Measurements from ENCODE around the gene FARP2.

Gene FARP2

DNA sequence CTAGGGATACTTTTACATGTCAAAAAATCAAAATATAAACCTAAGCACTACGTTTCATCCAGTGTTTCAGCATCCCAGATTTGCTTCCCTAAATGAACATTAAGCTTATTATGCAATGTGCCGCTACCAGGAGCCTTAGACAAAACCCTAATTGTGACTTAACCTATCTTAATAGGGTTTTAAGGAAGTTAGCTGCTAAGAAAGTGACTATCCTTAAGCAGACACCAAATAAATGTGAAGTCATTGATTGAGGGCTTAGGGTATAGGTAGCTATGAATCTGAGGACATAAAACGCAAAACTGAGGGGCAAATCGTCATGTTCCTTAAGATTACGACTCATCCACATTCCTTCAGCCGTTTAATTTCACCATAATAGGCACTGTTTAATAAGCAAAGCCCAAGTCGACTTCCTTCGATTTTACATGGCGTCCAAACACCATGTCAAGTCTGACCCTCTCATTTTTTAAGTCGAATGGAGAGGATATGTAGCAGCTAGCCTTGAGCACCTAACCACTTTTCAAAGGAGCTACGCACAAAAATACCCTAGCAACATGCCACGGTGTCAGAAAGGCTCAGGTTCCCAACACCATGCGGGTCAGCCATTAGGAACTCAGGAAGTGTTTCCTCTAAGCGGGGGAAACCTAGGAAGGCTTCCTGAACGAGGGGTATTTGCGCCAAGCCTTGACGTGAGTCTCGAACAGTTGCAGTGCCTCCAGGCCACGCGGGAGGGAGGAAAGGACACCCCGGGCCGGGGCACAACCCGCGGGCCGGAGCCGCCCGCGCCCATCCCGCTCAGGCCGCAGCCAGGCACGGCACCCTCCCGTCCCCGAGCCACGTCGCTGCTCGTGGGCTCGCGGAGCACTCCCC lies 41.6 kb upstream of the FARP2 start:
- H2AK5ac ChIP-seq (ENCODE audit: low read depth, low read length): peak overlapping the region; percentile 13
- peak overlapping the region; percentile 66 for H3K23ac ChIP-seq (ENCODE audit: low read depth, low read length, poor library complexity)
- H3K9ac ChIP-seq (ENCODE audit: low read depth, low read length, poor library complexity): peak overlapping the region; percentile 95
- H3K4ac ChIP-seq (ENCODE audit: low read length): no peak overlapping the region
- H2AFZ ChIP-seq (ENCODE audit: low read length): peak overlapping the region; percentile 96
- no CpG with 5 or more reads among the region's 38 CpGs for WGBS, 2 donors (ENCODE audit: extremely low coverage in 2 of 2, insufficient read length in 2 of 2, insufficient replicate concordance in 1 of 2)
- no peak overlapping the region for H4K8ac ChIP-seq (ENCODE audit: low read depth, low read length)
- peaks cover 2 to 16% of the 10 kb centered on the region in 2 donors for H3K4me1 ChIP-seq (ENCODE audit: control insufficient read depth in 2 of 2, insufficient read depth in 1 of 2, low read depth in 1 of 2, low read length in 2 of 2)
- DNase-seq (ENCODE audit: low spot score): no peak
- no peak overlapping the region for H4K91ac ChIP-seq (ENCODE audit: low read depth, low read length, poor library complexity)
- peaks cover 0 to 28% of the 10 kb centered on the region in 2 donors for H3K36me3 ChIP-seq (replicated peaks in 1 of 2; ENCODE audit: control insufficient read depth in 2 of 2, insufficient read depth in 2 of 2, low read length in 2 of 2)
- H3K79me1 ChIP-seq (ENCODE audit: low read depth, low read length): peaks cover 7% of the 10 kb centered on the region
- H2BK120ac ChIP-seq (ENCODE audit: low read depth, low read length): no peak overlapping the region
- peak overlapping the region; percentile 79 for H3K4me2 ChIP-seq (ENCODE audit: insufficient read depth, low read length, poor library complexity, severe bottlenecking)
- peak overlapping the region; percentile 67 for H3K27ac ChIP-seq (replicated peaks; ENCODE audit: low read length)
- H3K18ac ChIP-seq (ENCODE audit: low read length): peak overlapping the region; percentile 96
- no peak overlapping the region for H2BK12ac ChIP-seq (ENCODE audit: low read length)
- H2BK15ac ChIP-seq (ENCODE audit: low read length): no peak overlapping the region
- no peaks in the 10 kb centered on the region for H3K9me3 ChIP-seq (replicated peaks in 1 of 2; ENCODE audit: control insufficient read depth in 2 of 2, insufficient read depth in 1 of 2, low read depth in 1 of 2, low read length in 2 of 2)
- H3K4me3 ChIP-seq (ENCODE audit: low read length in 2 of 2): peak overlapping the region; percentile 84 to 99
- no peak overlapping the region for H2BK5ac ChIP-seq (ENCODE audit: low read length)
- H3K14ac ChIP-seq (ENCODE audit: low read length): no peak overlapping the region
- no peaks in the 10 kb centered on the region for H3K27me3 ChIP-seq (ENCODE audit: control insufficient read depth in 3 of 3, insufficient read depth in 3 of 3, low read depth in 1 of 3, low read length in 3 of 3)

DNA sequence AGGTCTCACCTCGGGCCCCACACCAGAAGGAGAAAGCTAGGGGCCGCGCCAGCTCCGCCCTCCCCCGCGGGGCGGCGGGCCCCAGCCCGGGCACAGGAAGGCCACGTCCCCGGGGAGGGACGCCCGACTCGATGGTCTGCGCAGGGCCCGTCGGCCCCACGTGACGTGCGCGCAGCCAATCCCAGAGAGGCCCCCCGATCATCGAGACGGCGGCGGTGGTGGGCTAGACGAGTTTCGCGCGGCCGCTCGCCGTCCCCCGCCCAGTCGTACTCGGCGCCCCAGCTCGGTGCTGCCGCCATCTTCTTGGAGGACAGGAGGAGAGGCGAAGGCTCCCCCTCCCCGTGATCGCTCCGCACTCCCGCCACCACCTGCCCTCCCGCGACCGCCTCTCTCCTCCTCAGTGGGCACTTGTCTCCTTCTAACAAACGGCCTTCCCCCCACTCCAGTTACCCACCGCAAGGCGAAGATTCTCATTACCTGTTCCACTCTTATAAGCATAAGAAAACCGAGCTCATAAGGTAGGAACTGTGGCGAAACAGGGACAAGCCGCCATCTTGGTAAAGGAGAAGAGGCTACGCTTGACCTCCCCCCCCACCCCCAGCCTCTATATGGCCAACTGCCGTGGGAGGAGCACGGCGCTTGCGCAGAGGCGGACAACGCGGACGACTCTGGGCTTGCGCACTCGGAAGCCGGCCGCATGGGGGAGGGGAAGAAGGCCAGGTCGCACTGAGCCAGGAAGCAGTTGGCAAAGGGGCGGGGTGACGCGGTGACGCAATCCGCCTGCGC lies 40.8 kb upstream of the FARP2 start, which contains the start of gene HDLBP:
Gene HDLBP, minus strand, starts transcription at position 580 of the 786 bp plus-strand sequence. CDS start 48,803 bp downstream, outside the sequence.
- Histone ChIP-seq H3K4me2 (ENCODE audit: insufficient read depth, low read length, poor library complexity, severe bottlenecking) (peak within 1 kb of the TSS; percentile 82), H3K9me3 (replicated peaks in 1 of 2; ENCODE audit: control insufficient read depth in 2 of 2, insufficient read depth in 1 of 2, low read depth in 1 of 2, low read length in 2 of 2) (no peaks in the 10 kb centered on the region), H4K8ac (ENCODE audit: low read depth, low read length) (no peak within 1 kb of the TSS), H3K36me3 (replicated peaks in 1 of 2; ENCODE audit: control insufficient read depth in 2 of 2, insufficient read depth in 2 of 2, low read length in 2 of 2) (peaks cover 0 to 36% of the 10 kb centered on the region in 2 donors), H3K27me3 (ENCODE audit: control insufficient read depth in 3 of 3, insufficient read depth in 3 of 3, low read depth in 1 of 3, low read length in 3 of 3) (no peaks in the 10 kb centered on the region), H2AFZ (ENCODE audit: low read length) (peak within 1 kb of the TSS; percentile 96), H2BK120ac (ENCODE audit: low read depth, low read length) (no peak within 1 kb of the TSS), H3K4me1 (ENCODE audit: control insufficient read depth in 2 of 2, insufficient read depth in 1 of 2, low read depth in 1 of 2, low read length in 2 of 2) (peaks cover 2 to 16% of the 10 kb centered on the region in 2 donors), H3K18ac (ENCODE audit: low read length) (peak within 1 kb of the TSS; percentile 98), H3K4ac (ENCODE audit: low read length) (no peak within 1 kb of the TSS), H2AK5ac (ENCODE audit: low read depth, low read length) (peak within 1 kb of the TSS; percentile 92), H3K4me3 (ENCODE audit: low read length in 2 of 2) (peak within 1 kb of the TSS; percentile 95 to 99), H2BK5ac (ENCODE audit: low read length) (peak within 1 kb of the TSS; percentile 79), H4K91ac (ENCODE audit: low read depth, low read length, poor library complexity) (no peak within 1 kb of the TSS), H3K23ac (ENCODE audit: low read depth, low read length, poor library complexity) (peak within 1 kb of the TSS; percentile 90), H2BK12ac (ENCODE audit: low read length) (no peak within 1 kb of the TSS), H3K14ac (ENCODE audit: low read length) (peak within 1 kb of the TSS; percentile 83), H3K79me1 (ENCODE audit: low read depth, low read length) (peaks cover 7% of the 10 kb centered on the region), H3K27ac (replicated peaks; ENCODE audit: low read length) (peak within 1 kb of the TSS; percentile 92), H2BK15ac (ENCODE audit: low read length) (no peak within 1 kb of the TSS), H3K9ac (ENCODE audit: low read depth, low read length, poor library complexity) (peak within 1 kb of the TSS; percentile 99)
- DNase-seq (ENCODE audit: low spot score): peak; percentile 99
- no CpG with 5 or more reads among the region's 73 CpGs for WGBS, 2 donors (ENCODE audit: extremely low coverage in 2 of 2, insufficient read length in 2 of 2, insufficient replicate concordance in 1 of 2)

DNA sequence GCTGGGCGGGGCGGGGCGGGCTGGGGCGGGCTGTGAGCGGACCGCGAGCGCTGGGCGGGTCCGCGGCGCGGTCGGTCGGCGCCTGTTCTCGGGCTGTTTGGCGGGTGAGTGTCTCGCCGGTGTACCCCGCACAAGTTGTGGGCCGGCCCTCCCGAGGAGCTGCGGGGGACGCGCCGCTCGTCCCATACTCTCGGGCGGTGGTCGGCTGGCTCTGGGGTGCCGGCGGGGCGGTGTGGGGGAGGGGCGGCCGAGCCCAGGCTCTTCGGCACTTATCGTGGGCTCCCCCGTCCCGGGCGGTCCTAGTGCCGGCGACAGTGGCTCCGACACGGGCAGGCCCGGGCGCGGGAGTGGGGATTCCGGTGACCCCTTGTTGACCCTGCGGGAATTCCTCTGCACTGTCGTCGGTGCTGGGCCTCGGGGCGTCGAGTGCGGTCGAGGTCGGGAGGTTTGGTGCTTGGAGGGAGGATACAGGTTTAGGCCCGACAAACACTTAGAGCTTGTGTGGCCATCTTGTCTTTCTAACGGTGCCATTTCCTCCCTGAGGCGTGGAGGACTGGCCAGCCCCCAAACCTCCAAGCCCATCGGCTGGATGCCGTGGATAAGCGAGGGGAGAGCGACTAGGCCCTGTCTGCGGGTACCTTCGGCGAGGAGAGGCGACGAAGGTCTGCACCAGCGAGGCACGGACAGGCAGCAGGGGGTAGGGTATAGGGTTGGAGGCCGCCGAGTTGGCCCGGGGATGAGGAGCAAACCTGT lies 40.0 kb upstream of the FARP2 start, which contains the start of gene SEPTIN2:
Gene SEPTIN2, plus strand, starts transcription at position 47 of the 753 bp plus-strand sequence. CDS start 8,308 bp downstream, outside the sequence.
- H3K9ac ChIP-seq (ENCODE audit: low read depth, low read length, poor library complexity): peak within 1 kb of the TSS; percentile 99
- H3K4me3 ChIP-seq (ENCODE audit: low read length in 2 of 2): peak within 1 kb of the TSS; percentile 95 to 99
- H2BK120ac ChIP-seq (ENCODE audit: low read depth, low read length): no peak within 1 kb of the TSS
- no peak within 1 kb of the TSS for H2BK12ac ChIP-seq (ENCODE audit: low read length)
- no peak within 1 kb of the TSS for H4K8ac ChIP-seq (ENCODE audit: low read depth, low read length)
- peaks cover 2 to 16% of the 10 kb centered on the region in 2 donors for H3K4me1 ChIP-seq (ENCODE audit: control insufficient read depth in 2 of 2, insufficient read depth in 1 of 2, low read depth in 1 of 2, low read length in 2 of 2)
- peak within 1 kb of the TSS; percentile 90 for H3K23ac ChIP-seq (ENCODE audit: low read depth, low read length, poor library complexity)
- H3K27me3 ChIP-seq (ENCODE audit: control insufficient read depth in 3 of 3, insufficient read depth in 3 of 3, low read depth in 1 of 3, low read length in 3 of 3): no peaks in the 10 kb centered on the region
- H2AK5ac ChIP-seq (ENCODE audit: low read depth, low read length): peak within 1 kb of the TSS; percentile 92
- H3K79me1 ChIP-seq (ENCODE audit: low read depth, low read length): peaks cover 7% of the 10 kb centered on the region
- no peak within 1 kb of the TSS for H3K4ac ChIP-seq (ENCODE audit: low read length)
- peak within 1 kb of the TSS; percentile 82 for H3K4me2 ChIP-seq (ENCODE audit: insufficient read depth, low read length, poor library complexity, severe bottlenecking)
- H3K18ac ChIP-seq (ENCODE audit: low read length): peak within 1 kb of the TSS; percentile 98
- H2BK15ac ChIP-seq (ENCODE audit: low read length): no peak within 1 kb of the TSS
- WGBS, 2 donors (ENCODE audit: extremely low coverage in 2 of 2, insufficient read length in 2 of 2, insufficient replicate concordance in 1 of 2): no CpG with 5 or more reads among the region's 75 CpGs
- H2AFZ ChIP-seq (ENCODE audit: low read length): peak within 1 kb of the TSS; percentile 96
- H4K91ac ChIP-seq (ENCODE audit: low read depth, low read length, poor library complexity): no peak within 1 kb of the TSS
- peaks cover 0 to 40% of the 10 kb centered on the region in 2 donors for H3K36me3 ChIP-seq (replicated peaks in 1 of 2; ENCODE audit: control insufficient read depth in 2 of 2, insufficient read depth in 2 of 2, low read length in 2 of 2)
- DNase-seq (ENCODE audit: low spot score): no peak
- H3K9me3 ChIP-seq (replicated peaks in 1 of 2; ENCODE audit: control insufficient read depth in 2 of 2, insufficient read depth in 1 of 2, low read depth in 1 of 2, low read length in 2 of 2): no peaks in the 10 kb centered on the region
- peak within 1 kb of the TSS; percentile 92 for H3K27ac ChIP-seq (replicated peaks; ENCODE audit: low read length)
- peak within 1 kb of the TSS; percentile 79 for H2BK5ac ChIP-seq (ENCODE audit: low read length)
- H3K14ac ChIP-seq (ENCODE audit: low read length): peak within 1 kb of the TSS; percentile 83
